GM18909 (cell line): Measurements from ENCODE around the gene PAPPA2.

Source experiments
- ATAC-seq: cut with Tn5 transposase; IDR thresholded peaks from one replicate; pipeline ENCODE4 v1.9.1; 2021; ENCODE audit warnings: mild to moderate bottlenecking; ENCODE audit not compliant: unreplicated experiment, poor library complexity

The PAPPA2 gene

GRCh38 chr1:176485083-176485482 is 22.1 kb downstream of the PAPPA2 start:
- ATAC-seq: no peak

DNA sequence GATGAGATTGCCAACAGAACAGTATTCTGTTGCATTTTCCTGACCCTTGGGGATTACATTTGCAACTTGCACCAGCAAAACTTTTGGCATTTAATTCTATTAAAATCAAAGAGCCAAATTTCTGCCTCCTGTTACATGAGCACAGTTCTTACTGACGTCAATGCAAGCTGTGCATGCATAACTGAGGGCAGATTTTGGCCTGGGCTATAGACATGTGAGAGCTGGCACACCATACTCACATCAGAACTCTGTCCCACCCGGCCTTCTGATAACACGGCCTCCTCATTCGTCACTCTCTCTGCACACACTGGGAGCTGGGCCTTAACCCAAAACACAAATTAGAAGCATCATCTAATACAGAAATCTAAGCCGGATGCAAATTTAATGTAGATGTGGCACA is 31.5 kb downstream of the PAPPA2 start:
- no peak for ATAC-seq

DNA sequence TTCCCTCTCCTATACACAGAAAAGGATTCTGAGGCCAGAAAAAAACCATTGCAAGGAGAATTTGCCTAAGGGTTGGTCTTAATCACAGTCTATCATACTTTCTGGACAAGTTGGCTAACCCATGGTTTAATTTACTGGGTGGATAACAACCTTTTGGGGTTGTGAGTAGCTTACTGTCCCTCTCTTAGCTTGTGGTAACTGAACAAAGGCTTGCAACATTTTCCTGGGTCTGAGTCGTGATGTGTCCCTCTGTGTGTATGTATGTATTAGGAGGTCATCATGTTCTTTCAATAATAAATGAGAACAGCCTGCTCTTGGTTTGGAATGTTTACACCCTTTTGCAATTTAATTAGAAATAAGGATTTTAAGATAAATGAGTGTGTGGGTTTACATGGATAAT is 36.7 kb downstream of the PAPPA2 start:
- no peak for ATAC-seq

DNA sequence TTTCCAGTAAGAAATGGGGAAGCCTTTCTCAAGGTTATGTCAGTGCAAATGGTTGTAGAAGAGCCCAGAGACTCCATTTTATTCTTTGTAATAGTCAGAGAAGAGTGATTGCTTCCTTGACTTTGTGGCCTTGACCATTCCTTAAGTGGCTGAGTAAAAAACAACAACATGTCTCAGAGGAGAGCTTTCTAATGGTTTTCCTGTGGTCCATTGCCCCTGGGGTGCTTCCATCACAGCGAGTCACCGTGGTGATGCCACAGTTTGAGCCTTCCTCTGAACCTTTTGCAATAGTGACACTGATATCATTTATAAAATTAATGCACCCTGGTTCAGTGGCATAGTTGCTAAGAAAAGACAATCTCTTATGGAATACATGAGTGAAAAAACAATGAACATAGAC is 38.6 kb downstream of the PAPPA2 start:
- ATAC-seq: no peak

GRCh38 chr1:176504848-176505553 is 42.0 kb downstream of the PAPPA2 start:
- ATAC-seq: no peak

- ATAC-seq: no peak
Measured at GRCh38 chr1:176512966-176513365, 50.0 kb downstream of the PAPPA2 start.

- ATAC-seq: no peak
Measured at GRCh38 chr1:176515310-176515709, 52.3 kb downstream of the PAPPA2 start.

- no peak for ATAC-seq
Measured at GRCh38 chr1:176517484-176517883, 54.5 kb downstream of the PAPPA2 start.

- no peak for ATAC-seq
Measured at GRCh38 chr1:176521211-176521610, 58.2 kb downstream of the PAPPA2 start.

DNA sequence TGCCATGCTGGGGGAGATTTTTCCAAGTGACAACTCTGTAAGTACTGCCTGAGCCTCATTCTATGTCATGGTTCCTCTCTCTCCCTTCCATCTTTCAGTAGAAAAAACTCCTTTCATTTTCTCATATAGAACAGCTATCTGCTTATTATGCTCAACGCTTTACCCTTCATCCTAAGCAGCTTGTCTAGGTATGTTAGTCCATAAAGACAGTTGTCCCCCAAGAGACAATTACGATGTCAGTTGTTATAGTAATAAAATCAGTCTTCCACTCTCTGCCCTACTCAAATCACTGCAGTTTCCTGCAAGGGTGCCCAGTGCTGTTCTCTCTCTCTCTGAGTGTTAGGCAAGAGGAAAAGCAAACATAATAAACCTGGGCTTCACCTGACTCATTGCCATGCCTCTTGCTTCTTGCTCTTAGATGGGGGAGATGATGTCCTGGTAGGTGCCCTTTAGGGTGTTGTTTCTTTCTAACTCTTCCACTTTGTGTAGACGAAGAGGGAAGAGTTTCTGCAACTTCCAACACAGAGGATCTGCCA is 59.4 kb downstream of the PAPPA2 start:
- ATAC-seq: no peak

GRCh38 chr1:176529395-176530090 is 66.6 kb downstream of the PAPPA2 start:
- no peak for ATAC-seq

- no peak for ATAC-seq
Measured at GRCh38 chr1:176531036-176531435, 68.1 kb downstream of the PAPPA2 start.

GRCh38 chr1:176531921-176532897 is 69.2 kb downstream of the PAPPA2 start:
- ATAC-seq: no peak

DNA sequence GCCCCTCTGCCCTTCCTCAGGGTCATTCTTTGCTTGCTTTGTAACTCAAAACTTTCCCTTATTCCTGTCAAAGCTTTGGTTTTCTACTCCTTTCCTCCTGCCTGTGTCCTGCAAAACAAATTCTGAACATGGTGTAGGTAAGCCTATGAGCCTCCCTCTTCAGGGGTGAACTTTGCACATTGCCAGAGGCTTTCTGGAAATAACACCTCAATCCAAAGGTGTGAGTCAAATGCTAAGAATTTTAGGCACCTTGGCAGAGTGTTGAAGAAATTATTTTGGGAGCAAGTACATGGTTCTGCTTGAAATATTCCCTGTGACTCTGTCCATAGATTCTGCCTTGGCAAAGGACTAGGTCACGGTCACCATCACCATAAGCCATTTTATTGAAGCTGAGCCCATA is 70.0 kb downstream of the PAPPA2 start:
- no peak for ATAC-seq

- no peak for ATAC-seq
Measured at GRCh38 chr1:176536588-176536987, 73.6 kb downstream of the PAPPA2 start.

DNA sequence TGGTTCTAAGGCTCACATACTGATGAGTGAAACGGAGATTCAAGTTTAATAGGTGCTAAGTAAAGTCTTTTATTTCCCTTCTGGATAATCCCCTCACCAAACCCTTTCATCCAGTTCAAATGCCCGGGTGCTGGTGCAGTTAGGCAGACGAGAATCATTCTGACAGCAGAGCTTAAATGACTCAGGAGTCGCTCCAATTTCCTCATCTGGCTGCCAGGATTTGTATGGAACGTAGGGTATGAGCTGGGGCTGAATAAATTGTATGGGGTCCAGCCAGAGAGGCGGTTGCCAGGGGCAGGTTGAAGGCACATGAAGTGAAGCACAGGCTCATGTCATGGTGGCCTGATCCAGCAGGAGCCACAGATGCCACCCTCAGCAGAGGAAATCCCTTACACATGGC is 76.0 kb downstream of the PAPPA2 start:
- ATAC-seq: no peak

- ATAC-seq: no peak
Measured at GRCh38 chr1:176540428-176540827, 77.5 kb downstream of the PAPPA2 start.

GRCh38 chr1:176541663-176542062 is 78.7 kb downstream of the PAPPA2 start:
- no peak for ATAC-seq

DNA sequence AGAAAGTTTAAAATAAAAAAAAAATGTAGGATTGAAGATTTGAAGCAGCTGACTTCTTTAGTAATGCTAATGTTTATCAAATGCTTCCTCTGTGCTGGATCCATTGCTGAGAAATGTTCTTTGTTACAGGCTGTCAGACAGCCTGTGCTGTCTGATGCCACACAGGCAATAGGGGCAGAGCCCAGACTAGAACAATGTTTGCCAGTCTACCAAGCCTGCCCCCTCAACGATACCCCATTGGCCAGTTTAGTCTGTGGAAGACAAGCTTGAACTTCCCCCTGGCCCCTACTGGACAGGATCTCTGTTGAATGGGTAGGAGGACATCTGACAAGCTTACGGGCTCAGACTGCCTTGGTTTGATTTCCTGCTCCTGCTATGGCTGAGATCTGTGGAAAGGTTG is 79.4 kb downstream of the PAPPA2 start:
- no peak for ATAC-seq

GRCh38 chr1:176543360-176544129 is 80.6 kb downstream of the PAPPA2 start:
- no peak for ATAC-seq
